Measurements from ENCODE around the gene GID8. TPM values are rescaled to one million over a fixed set of nuclear protein-coding genes. Genes with fewer than 3 reads are reported as not detected.

The GID8 gene
- total and polyA plus RNA-seq, 8 donors, result 24.5 to 52.6 (median 47.6) TPM

- Histone ChIP-seq H3K27me3 (peaks cover 5 to 95% of the 10 kb centered on the region in 2 donors), H3K27ac (no peak overlapping the region), H3K9me3 (no peaks in the 10 kb centered on the region), H3K4me1 (no peaks in the 10 kb centered on the region), H3K36me3 (no peaks in the 10 kb centered on the region), H3K4me3 (no peak overlapping the region)
- intact Hi-C loops (cut with DNase I), result no loop called here
- TF ChIP-seq CTCF (IDR thresholded peaks at IDR 0.05), result no peak
- ATAC-seq, result no peak
- DNase-seq, result peak in 1 of 4 donors; percentile 58
These were observed 57.5 kb downstream of the GID8 start for GRCh38 chr20:62995481-62995880.

- H3K36me3 ChIP-seq, result no peaks in the 10 kb centered on the region
- no peak for TF ChIP-seq CTCF (IDR thresholded peaks at IDR 0.05)
- ATAC-seq (no peak), DNase-seq (peak in 1 of 4 donors; percentile 70)
- no peak overlapping the region for H3K4me3 ChIP-seq
- H3K9me3 ChIP-seq, result no peaks in the 10 kb centered on the region
- peaks cover 8 to 95% of the 10 kb centered on the region in 2 donors for H3K27me3 ChIP-seq
- no peaks in the 10 kb centered on the region for H3K4me1 ChIP-seq
- intact Hi-C loops (cut with DNase I), result no loop called here
- H3K27ac ChIP-seq, result no peak overlapping the region
These were observed 58.1 kb downstream of the GID8 start for GRCh38 chr20:62995898-62996595.

- no peak for ATAC-seq
These were observed 58.6 kb downstream of the GID8 start for GRCh38 chr20:62996596-62996982.

GRCh38 chr20:62997417-62998035 lies 59.6 kb downstream of the GID8 start:
- Histone ChIP-seq H3K36me3 (no peaks in the 10 kb centered on the region), H3K9me3 (no peaks in the 10 kb centered on the region), H3K4me1 (no peaks in the 10 kb centered on the region), H3K27ac (no peak overlapping the region), H3K27me3 (peaks cover 21 to 95% of the 10 kb centered on the region in 2 donors), H3K4me3 (no peak overlapping the region)
- no peak for TF ChIP-seq CTCF (IDR thresholded peaks at IDR 0.05)
- no peak for ATAC-seq
- intact Hi-C loops (cut with DNase I), result no loop called here
- peak in 1 of 4 donors; percentile 56 for DNase-seq

More at GRCh38 chr20:62996596-62996982, 58.6 kb downstream of the GID8 start:
- no peak for TF ChIP-seq CTCF (IDR thresholded peaks at IDR 0.05)
- Histone ChIP-seq H3K27me3 (peaks cover 13 to 95% of the 10 kb centered on the region in 2 donors), H3K36me3 (no peaks in the 10 kb centered on the region), H3K9me3 (no peaks in the 10 kb centered on the region), H3K27ac (no peak overlapping the region), H3K4me1 (no peaks in the 10 kb centered on the region), H3K4me3 (no peak overlapping the region)
- DNase-seq, result peak in 1 of 4 donors; percentile 49
- intact Hi-C loops (cut with DNase I), result no loop called here

Other genes with a start within 250 kb of the GID8 start
- gene NTSR1, start 229.3 kb upstream of the GID8 start, total RNA-seq, result 1 to 10 TPM in 1 of 2 donors, under 1 TPM in 1; 0.12 to 3.5 TPM
- gene NTSR1, start 229.3 kb upstream of the GID8 start, polyA plus RNA-seq (ENCODE audit: insufficient read length in 6 of 6), result under 1 TPM; 0.03 to 0.14 (median 0.11) TPM
- gene MRGBP, start 141.7 kb upstream of the GID8 start, total RNA-seq, result 10 to 100 TPM in 1 of 2 donors, 1 to 10 TPM in 1; 6.1 to 10.1 TPM
- 10 to 100 TPM; 12.2 to 16.0 (median 15.2) TPM for gene MRGBP, start 141.7 kb upstream of the GID8 start, polyA plus RNA-seq (ENCODE audit: insufficient read length in 6 of 6)
- 10 to 100 TPM; 40.9 to 58.3 TPM for gene OGFR, start 133.3 kb upstream of the GID8 start, total RNA-seq
- 10 to 100 TPM; 23.2 to 34.6 (median 28.7) TPM for gene OGFR, start 133.3 kb upstream of the GID8 start, polyA plus RNA-seq (ENCODE audit: insufficient read length in 6 of 6)
- gene COL9A3, start 121.1 kb upstream of the GID8 start, total RNA-seq, result 1 to 10 TPM; 2.3 to 2.6 TPM
- gene COL9A3, start 121.1 kb upstream of the GID8 start, polyA plus RNA-seq (ENCODE audit: insufficient read length in 6 of 6), result 100 to 1,000 TPM in 1 of 6 donors, 10 to 100 TPM in 5; 50.6 to 107 (median 71.1) TPM
- 1 to 10 TPM; 7.4 to 8.5 TPM for gene TCFL5, start 76.3 kb upstream of the GID8 start, total RNA-seq
- 10 to 100 TPM; 10.3 to 13.7 (median 11.7) TPM for gene TCFL5, start 76.3 kb upstream of the GID8 start, polyA plus RNA-seq (ENCODE audit: insufficient read length in 6 of 6)
- gene DIDO1, start 11.6 kb upstream of the GID8 start, total RNA-seq, result 10 to 100 TPM; 38.1 to 45.7 TPM
- gene DIDO1, start 11.6 kb upstream of the GID8 start, polyA plus RNA-seq (ENCODE audit: insufficient read length in 6 of 6), result 10 to 100 TPM; 57.5 to 65.9 (median 59.6) TPM
- 10 to 100 TPM; 16.1 to 18.1 TPM for gene SLC17A9, start 14.6 kb downstream of the GID8 start, total RNA-seq
- 1 to 10 TPM; 2.1 to 4.4 (median 3.6) TPM for gene SLC17A9, start 14.6 kb downstream of the GID8 start, polyA plus RNA-seq (ENCODE audit: insufficient read length in 6 of 6)
- gene BHLHE23, start 68.8 kb downstream of the GID8 start, total RNA-seq, result not detected
- not detected for gene BHLHE23, start 68.8 kb downstream of the GID8 start, polyA plus RNA-seq (ENCODE audit: insufficient read length in 6 of 6)